AG09319 (cell line): Measurements from ENCODE around the gene IFITM2.
A peak's percentile ranks its signal among the peaks of the same experiment; 100 is the strongest.

ENCODE experiments used
- DNase-seq: peaks from one replicate; pipeline ENCODE4 v3.0.0-alpha.2; 2010; ENCODE audit warnings: low read depth; ENCODE audit errors: extremely low read depth
- CTCF ChIP-seq: IDR thresholded peaks from 2 replicates; pipeline ENCODE4 v1.5.1; 2011; ENCODE audit warnings: low read depth, mild to moderate bottlenecking, inconsistent platforms, low read length, moderate library complexity

IFITM2 gene

GRCh38 chr11:307766-308708, at the start of gene IFITM2:
IFITM2 (plus strand) TSS chr11:307816; CDS start chr11:308193, 377 bp downstream.
- DNase-seq, result peak; percentile 89

- no peak for TF ChIP-seq CTCF
- no peak for DNase-seq
Observed at GRCh38 chr11:259413-259812, 48.2 kb upstream of the IFITM2 start.

- no peak for TF ChIP-seq CTCF
- no peak for DNase-seq
Observed at GRCh38 chr11:261624-262023, 46.0 kb upstream of the IFITM2 start.

DNA sequence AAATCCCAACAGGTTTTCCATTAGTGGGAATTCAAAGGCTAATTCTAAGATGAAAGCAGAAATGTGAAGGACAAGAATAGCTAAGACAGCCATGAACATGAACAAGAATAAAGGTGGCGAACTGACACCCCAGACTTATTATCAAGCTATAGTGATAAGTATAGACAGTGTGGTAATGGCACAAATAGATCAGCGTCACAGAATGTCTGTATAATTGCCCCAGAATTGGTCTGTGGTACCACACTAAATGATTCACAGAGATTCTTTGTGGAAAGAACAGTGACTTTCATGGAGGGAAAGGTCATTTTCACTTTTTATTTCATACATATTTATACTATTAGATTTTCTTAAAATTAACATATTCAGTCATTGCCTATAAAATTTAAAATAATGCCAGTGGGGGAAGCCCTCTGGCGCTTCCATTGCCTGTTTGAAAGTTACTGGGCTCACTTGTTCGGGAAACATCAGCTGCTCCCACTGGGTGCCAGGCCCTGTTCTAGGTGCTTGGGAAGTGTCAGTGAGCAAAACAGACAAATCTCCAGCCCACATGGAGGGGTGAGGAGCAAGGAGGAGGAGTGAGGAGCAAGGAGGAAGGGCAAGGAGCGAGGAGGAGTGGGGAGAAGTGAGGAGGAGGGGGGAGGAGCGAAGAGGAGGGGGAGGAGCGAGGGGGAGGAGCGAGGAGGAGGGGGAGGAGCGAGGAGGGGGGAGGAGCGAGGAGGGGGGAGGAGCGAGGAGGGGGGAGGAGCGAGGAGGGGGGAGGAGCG, 40.8 kb upstream of the IFITM2 start:
- no peak for DNase-seq
- no peak for TF ChIP-seq CTCF

DNA sequence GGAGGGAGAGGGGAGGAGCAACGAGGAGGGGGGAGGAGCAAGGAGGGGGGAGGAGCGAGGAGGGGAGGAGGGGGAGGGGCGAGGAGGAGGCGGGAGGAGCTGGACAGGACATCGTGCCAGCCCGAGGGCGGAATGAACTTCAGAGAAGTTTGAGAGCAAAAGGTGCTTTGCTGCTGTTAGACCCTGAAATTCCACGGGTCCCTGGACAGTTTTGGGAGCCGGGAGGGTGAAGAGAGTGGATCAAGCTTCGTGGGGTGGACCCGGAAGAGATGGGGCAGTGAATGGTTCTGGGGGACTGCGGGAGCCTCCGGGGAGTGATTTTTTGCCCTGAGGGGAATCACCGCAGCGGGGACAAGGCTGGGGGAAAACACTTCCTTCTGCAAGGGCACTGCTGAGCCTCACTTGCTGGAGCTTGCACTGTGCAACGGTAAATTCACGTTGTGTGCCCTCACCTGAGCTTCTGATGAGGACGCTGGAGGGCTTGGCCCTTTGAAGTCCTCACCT, 40.1 kb upstream of the IFITM2 start:
- no peak for TF ChIP-seq CTCF
- no peak for DNase-seq

DNA sequence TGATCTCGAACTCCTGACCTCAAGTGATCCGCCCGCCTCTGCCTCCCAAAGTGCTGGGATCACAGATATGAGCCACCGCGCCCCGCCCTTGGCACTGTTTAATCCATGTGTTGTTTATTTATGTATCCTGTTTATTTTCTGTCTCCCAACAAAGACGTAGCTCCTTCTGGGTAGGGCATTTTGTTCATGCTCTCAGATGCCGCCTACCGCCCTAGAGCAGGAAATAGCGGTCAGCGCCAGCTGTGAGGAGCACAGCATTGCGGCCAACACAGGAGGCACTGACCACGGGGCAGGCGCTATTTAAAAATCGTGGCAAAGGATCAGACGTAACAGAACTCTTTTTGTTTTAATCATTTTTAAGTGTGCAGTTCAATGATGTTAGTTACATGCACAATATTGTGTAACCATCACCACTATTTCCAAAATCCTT, 38.9 kb upstream of the IFITM2 start:
- DNase-seq, result peak; percentile 41
- TF ChIP-seq CTCF, result peak; percentile 36

DNA sequence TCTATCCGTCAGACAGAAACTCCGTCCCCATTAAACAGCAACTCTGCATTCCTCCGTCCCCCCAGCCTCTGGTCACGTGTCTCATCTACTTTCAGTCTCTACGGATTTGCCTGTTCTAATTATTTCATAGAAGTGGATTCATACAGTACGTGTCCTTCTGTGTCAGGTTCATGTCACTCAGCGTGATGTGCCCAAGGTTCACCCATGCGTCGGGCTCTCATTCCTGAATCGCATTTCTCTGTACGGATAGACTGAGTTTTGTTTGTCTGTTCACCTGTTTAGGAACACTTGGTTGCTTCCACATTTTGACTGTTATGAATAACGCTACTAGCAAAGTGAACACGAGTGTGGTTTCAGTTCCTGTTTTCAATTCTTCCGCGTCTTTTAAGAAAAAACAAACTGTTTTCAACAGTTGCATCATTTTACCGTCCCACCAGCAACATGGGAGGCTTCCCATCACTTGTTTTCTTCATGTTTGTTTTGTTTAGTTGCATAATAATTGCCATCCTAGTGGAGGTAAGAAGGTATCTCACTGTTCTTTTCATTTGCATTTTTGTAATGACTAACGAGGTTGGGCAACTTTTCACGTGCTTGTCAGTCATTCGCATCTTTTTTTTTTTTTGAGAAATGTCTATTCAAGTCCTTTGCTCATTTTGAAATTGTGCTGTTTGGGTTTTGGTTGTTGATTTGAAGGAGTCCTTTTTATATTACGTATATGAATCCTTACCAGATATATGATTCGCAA, 38.3 kb upstream of the IFITM2 start:
- no peak for DNase-seq
- no peak for TF ChIP-seq CTCF
